IPS-18c (cell line): ENCODE measurements around the gene CACNG7.
A peak's percentile ranks its signal among the peaks of the same experiment; 100 is the strongest.

ENCODE experiments used
- H3K4me3 ChIP-seq: 2 replicates; pipeline ENCODE4 v1.7.0; 2013; ENCODE audit warnings: low read depth, mild to moderate bottlenecking, low read length, moderate library complexity; ENCODE audit not compliant: insufficient read depth
- H3K9me3 ChIP-seq: one replicate; pipeline ENCODE4 v1.6.1; 2013; ENCODE audit warnings: mild to moderate bottlenecking, low read length, moderate library complexity; ENCODE audit not compliant: control insufficient read depth, insufficient read depth

The CACNG7 gene

DNA sequence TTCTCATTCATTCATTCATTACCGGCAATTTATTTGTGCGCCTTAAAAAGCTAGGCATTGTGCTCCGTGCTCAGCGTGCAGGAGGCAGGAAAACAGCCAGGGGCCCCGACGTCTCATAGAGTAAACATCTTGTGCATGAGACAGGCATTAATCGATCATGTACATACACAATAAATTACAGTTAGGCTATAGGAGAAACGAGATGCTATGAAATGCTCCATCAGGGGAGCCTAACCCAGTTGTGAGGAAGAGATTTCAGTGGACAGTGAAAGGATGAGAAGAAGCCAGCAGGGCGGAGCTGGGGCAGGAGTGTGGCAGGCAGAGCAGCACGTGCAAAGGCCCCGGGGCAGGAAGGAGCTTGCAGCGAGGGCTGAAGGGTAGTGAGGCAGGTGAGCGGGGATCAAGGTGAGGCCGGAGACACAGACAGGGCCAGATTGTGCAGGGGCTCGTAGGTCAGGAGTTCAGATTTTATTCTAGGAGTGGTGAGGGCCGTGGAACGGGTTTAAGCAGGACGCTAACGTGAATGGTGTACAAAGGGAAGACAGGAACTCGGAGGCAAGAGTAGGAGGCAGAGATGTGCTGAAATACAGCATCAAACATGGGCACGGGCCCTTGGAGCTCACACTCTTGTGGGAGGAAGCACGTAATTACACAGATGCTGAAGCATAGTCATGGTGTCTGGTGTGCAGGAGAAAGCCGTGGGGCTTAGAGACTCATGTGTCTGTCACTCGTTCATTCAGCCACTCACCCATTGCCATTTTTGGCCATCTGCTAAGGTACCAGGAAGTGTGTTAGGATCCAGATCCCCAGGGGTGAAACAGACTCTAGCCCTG, 74.6 kb downstream of the CACNG7 start:
- Histone ChIP-seq H3K9me3 (no peaks in the 10 kb centered on the region), H3K4me3 (0 out of 2 replicates have a peak overlapping the region, but pooled peaks have one; percentile 20)

DNA sequence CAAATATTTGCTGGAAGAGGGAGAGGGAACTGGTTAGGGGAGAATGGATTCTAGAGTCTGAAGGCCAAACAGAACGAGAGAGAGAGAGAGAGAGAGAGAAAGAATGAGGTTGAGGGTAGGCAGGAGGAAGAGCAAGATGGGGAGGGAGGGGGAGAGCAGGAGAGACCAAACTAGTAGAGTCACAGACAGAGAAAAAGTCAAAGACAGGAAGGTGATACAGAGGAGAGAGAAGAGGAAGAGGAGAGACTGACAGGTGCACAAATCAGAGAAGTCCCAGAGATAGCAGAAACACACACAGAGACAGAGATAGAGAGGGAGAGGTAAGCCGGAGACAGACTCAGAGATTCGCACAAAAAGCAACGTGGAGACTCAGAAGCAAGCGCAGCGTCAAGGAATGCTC, 76.8 kb downstream of the CACNG7 start:
- H3K4me3 ChIP-seq, result no peak overlapping the region
- H3K9me3 ChIP-seq, result no peaks in the 10 kb centered on the region

DNA sequence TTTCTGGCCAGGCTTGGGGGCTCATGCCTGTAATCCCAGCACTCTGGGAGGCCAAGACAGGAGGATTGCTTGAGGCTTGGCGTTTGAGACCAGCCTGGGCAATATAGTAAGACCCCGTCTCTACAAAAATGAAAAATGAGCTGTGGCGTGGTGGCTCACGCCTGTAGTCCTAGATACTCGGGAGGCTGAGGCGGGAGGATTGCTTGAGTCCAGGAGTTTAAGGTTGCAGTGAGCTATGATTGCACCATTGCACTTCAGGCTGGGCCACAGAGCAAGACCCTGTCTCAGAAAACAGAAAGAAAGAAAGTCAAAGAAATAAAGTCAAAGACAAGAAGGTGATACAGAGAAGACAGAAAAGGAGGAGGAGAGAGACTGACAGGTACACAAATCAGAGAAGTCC, 79.9 kb downstream of the CACNG7 start:
- Histone ChIP-seq H3K4me3 (no peak overlapping the region), H3K9me3 (no peaks in the 10 kb centered on the region)

DNA sequence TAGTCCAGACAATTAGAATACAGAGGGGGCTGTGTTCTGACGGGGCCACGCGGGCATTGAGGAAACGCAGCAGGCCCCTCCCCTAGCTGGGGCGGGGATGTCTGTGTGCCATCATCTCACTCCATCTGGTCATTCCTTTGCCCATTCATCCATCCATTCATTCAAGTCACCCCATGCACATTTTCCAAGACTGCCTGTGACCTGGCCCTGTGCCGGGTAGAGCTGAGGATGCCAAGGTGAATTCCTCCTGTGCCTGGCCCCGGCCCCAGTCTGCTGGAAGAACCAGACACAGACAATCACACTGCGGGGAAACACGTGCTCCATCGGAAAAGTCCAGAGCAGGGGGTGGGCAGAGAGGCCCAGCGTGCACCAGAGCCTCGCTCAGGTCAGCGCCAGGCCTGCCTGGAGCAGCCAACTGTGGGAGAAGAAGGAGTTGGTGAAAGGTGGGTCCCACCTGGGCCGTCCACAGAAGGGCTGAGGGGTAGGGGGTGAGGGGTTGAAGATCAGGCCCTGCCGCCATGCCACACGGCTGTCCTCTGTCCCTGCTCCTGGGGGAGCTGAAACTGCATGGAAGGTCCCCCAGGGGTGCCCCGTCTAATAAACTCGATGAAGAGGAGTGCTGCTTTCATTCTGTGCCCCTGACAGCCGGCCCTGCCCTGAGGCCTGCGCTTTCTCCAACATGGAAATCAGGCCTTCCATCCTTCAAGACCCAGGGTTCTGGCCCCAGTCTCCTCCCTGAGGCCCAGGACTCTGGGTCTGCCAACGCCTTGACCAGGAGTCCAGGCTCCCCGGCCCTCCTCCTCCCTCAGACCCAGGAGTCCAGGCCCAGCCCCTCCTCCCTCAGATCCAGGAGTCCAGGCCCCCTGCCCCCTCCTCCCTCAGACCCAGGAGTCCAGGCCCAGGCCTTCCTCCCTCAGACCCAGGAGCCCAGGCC, 80.8 kb downstream of the CACNG7 start:
- H3K4me3 ChIP-seq, result no peak overlapping the region
- no peaks in the 10 kb centered on the region for H3K9me3 ChIP-seq

DNA sequence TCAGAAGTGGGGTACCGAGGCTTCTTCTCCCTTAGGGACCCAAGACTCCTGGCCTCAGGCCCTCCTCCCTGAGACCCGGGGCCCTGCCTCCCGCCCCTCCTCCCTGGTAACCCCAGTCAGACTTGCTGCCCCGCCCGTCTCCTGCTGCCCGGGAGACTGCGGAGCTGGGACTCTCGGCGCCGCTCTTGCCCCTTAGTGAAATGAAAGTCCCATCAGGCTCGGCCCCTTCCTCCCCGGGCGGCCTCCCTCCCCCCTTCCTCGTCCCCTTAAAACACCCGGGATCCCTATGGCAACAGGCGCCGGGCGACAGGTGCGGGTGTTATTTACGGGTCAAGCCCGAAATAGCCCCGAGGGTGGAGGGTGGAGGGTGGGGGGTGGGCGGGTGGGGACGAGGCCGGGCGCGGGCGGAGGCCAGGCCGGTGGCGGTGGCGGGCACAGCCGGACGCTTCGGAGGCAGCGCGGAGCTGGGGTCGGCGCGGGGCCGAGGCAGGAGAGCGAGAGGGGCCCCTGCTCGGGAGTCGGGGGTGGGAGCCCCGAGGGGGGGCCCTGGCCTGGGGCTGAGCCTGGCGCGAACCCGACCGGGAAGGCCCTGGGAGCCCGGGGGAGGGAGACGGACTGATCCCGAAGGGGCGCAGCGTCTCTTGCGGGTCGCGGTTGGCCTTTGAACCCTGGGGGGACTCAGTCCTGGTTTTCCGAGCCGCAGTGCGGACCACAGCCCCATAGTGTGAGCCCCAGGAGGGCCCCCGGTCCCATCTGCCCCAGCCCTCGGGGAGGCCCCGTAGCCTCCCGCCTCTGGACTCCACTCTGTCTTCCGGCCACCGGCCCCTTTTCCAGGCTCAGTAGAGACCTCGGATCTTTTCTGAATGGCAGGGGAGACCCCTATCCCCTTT, 82.4 kb downstream of the CACNG7 start, which contains the start of gene CACNG6:
TSS of gene CACNG6 (plus strand) at position 414 of the 890 bp plus-strand sequence. CDS start 1,241 bp downstream, outside the sequence.
- Histone ChIP-seq H3K4me3 (peak within 1 kb of the TSS; percentile 47), H3K9me3 (no peaks in the 10 kb centered on the region)

DNA sequence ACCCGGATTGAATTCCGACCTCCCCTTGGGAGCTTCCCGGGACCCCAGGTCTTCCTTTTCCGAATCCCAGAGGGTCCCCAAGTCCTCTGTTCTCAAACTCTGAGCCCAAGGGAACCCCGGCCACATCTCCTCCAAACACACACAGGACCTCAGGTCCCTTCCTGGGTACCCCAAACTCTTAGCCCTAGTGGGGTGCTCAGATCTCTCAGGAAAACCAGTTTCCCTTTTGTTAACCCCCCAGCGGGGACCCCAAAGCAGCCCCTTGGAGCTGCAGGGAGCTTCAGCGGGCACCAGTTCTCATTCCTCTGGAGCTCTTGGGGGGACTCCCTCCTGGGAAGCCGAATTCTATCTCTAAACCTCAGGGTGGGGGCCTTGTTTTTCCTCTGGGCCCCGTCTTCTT, 83.1 kb downstream of the CACNG7 start:
- Histone ChIP-seq H3K9me3 (no peaks in the 10 kb centered on the region), H3K4me3 (no peak overlapping the region; the same call in 1 of the 2 replicates)

DNA sequence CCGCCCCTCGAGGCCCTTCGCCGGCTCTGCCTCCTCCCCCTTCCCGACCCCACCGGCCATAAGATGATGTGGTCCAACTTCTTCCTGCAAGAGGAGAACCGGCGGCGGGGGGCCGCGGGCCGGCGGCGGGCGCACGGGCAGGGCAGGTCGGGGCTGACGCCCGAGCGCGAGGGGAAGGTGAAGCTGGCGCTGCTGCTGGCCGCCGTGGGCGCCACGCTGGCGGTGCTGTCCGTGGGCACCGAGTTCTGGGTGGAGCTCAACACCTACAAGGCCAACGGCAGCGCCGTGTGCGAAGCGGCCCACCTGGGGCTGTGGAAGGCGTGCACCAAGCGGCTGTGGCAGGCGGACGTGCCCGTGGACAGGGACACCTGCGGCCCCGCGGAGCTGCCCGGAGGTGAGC, 83.7 kb downstream of the CACNG7 start:
- Histone ChIP-seq H3K4me3 (no peak overlapping the region), H3K9me3 (no peaks in the 10 kb centered on the region)

DNA sequence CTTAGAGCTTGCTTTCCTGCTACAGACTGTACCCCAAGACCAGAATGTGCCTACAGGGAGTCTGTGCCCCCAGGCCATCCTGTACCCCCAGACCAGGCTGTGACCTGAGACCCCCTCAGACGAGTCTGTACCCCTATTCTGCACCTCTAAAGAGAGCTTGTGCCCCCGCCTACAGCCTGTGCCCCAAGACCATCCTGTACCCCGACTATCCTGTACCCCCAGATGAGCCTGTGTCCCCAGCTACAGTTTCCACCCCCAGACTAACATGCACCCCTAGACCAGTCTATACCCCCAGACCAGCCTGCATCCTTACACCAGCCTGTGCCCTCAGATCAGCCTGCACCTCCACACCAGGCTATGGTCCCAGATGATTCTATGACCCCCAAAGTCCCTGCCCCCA, 84.4 kb downstream of the CACNG7 start:
- no peak overlapping the region for H3K4me3 ChIP-seq
- H3K9me3 ChIP-seq, result no peaks in the 10 kb centered on the region
